AG10803 (cell line): ENCODE results near the gene ACVR2A.

Source experiments
- DNase-seq: peaks from one replicate; pipeline ENCODE4 v3.0.0; 2010; ENCODE audit warnings: low read depth
- H3K4me3 ChIP-seq: 2 replicates; pipeline ENCODE4 v1.5.1; 2011; ENCODE audit warnings: mild to moderate bottlenecking, low read length, control low read depth
- CTCF ChIP-seq: conservative IDR thresholded peaks from 2 replicates; pipeline ENCODE4 v1.5.1; 2011; ENCODE audit warnings: mild to moderate bottlenecking, low read length, control low read depth, inconsistent platforms

Gene ACVR2A

DNA sequence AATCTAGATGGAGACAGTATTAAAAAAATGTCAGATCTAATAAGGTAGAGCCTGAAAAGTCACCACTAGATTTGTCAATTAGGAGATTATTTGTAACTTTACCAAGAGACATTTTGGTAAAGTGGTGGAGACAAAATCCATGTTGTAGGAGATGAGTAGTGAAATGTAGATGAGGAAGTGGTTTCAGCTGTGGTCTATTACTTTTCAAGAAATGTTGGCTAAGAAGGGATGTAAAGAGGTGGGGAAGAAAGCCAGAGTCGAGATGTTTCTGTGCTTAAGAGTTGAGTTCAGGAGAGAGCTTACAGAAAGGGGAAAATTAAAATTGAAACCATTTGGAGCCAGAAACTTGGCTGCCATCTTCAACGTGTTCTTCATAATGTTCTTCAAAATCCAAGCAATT is 22.2 kb downstream of the ACVR2A start:
- peak; percentile 9 for DNase-seq
- no peak for TF ChIP-seq CTCF
- H3K4me3 ChIP-seq, result no peak overlapping the region

DNA sequence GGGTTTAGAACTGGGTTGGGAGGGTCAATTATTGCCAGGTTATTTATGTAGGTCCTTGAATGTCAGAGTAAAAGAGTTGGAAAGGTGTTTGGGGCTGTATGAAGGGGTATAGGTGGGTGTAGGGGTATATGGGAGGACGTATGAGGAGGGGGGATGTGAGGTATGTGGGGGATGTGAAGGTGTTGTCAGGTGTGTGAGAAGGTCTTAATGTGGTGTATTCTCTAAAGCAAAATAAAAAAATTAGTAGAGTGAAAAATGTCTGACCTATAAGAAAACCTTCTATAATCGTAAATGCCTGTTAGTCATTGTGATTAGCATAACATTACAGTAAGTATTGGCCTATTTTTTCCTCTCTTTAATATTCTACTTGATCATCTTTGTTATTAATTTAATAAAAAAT is 25.1 kb downstream of the ACVR2A start:
- DNase-seq, result no peak
- H3K4me3 ChIP-seq, result no peak overlapping the region
- no peak for TF ChIP-seq CTCF

- DNase-seq, result no peak
- no peak for TF ChIP-seq CTCF
- H3K4me3 ChIP-seq, result no peak overlapping the region
Observed at GRCh38 chr2:147872967-147873366, 28.1 kb downstream of the ACVR2A start.

DNA sequence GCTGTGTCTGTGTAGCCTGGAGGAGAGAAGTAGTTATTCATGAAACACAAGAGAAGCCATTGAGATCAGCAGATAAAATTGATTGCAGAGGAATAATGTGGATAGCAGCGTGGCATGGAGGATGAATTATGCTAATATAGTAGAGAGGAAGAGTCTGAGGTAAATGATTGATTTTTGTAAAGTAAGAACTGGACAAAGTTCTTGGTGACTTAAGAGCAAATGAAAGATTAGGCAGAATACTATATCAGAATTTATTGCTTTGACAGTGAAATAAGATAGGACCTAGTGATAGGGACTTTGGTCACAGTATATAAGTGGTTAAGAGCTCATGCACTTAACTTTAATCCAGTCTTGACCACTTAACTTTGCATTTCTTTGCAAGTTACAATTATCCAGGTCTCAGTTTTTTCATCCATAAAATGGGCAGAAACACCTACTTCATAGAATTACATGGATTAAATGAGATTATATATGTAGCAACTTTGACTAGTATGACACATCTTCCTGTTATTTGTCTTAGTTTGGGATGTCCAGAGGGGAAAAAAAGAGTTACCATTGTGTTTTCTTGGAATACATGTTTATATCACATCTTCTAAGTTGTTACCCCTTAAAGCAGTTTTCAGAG is 29.1 kb downstream of the ACVR2A start:
- no peak overlapping the region for H3K4me3 ChIP-seq
- no peak for TF ChIP-seq CTCF
- DNase-seq, result no peak

- H3K4me3 ChIP-seq, result no peak overlapping the region
- DNase-seq, result no peak
- no peak for TF ChIP-seq CTCF
Observed at GRCh38 chr2:147879846-147880245, 35.0 kb downstream of the ACVR2A start.

GRCh38 chr2:147882631-147883030 is 37.8 kb downstream of the ACVR2A start:
- TF ChIP-seq CTCF, result no peak
- DNase-seq, result no peak
- H3K4me3 ChIP-seq, result no peak overlapping the region

GRCh38 chr2:147884830-147885229 is 40.0 kb downstream of the ACVR2A start:
- H3K4me3 ChIP-seq, result no peak overlapping the region
- no peak for TF ChIP-seq CTCF
- DNase-seq, result no peak
